Erythroblast (primary cell): Measurements from ENCODE around the gene CCL28.

Source experiments
- DNase-seq, 2 experiments: peaks; one replicate each; lab custom pipeline; 2025; lab: John Stamatoyannopoulos, UW
- GATA1 ChIP-seq: IDR thresholded peaks from 2 replicates; pipeline ENCODE4 v1.6.1; 2011; ENCODE audit warnings: low read depth, mild to moderate bottlenecking, control low read depth, low read length, moderate library complexity
- POLR2A ChIP-seq: IDR thresholded peaks from 2 replicates; pipeline ENCODE4 v1.6.1; 2011; ENCODE audit warnings: mild to moderate bottlenecking, low read length

The CCL28 gene

DNA sequence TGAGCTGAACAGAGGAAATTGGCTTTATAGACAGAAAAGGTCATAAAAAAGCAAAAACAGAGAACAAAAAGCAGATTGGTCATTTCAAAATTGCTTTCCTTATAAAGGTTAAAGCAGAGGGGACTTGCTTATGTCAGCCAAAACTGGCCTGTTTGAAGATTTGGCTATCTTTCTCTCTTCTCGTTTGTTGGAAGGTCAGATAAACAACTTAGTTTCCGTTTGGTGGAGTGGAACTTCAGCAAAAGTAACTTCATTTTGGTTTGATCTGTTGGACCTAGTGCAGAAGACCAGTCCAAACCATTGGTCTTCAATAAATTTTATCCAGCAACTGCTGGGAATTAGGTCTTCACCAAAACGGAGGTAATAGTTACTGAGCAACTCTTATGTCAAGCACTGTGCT lies 53.9 kb downstream of the CCL28 start:
- TF ChIP-seq GATA1: no peak
- no peak for TF ChIP-seq POLR2A
- DNase-seq: no peak

DNA sequence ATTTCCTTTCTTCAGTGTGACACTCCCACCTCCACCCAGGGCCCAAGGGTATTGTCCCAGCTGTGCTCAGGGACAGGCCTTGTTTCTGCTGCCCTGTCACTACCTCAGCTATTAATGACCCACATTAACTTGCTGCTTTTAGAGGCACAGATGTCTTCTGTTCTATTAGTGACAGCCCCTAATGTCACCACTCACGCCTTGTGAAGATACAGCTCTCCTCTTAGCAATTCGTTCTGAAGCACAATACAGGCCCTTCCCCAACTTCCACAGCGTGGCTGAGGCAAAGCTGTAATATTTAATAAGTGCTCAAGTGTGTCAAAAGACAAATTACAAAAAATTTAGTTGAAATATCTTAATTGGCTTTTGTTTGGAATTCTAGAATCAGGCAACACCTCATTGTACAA lies 54.3 kb downstream of the CCL28 start:
- no peak for DNase-seq

DNA sequence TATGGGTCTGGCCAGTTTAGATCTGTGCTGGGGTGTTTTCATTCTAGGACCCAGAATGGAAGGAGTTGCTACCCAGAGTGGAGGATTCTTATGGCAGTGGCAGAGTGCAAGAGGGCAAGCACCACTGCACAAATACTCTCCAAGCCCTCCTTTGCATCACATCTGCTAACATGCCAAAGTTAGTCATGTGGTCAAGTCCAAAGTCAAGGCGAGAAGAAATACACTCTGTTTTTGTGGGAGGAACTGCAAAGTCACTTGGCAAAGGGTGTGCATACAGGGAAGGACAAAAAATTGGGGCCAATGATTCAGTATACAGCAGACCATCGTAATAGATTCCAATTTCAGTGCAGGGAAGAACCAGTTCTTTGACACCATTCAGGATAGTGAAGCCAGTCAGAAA lies 55.1 kb downstream of the CCL28 start:
- TF ChIP-seq POLR2A (no peak), GATA1 (no peak)
- no peak for DNase-seq

More for the DNA sequence above, 54.3 kb downstream of the CCL28 start:
- TF ChIP-seq POLR2A: no peak
- TF ChIP-seq GATA1: no peak

DNA sequence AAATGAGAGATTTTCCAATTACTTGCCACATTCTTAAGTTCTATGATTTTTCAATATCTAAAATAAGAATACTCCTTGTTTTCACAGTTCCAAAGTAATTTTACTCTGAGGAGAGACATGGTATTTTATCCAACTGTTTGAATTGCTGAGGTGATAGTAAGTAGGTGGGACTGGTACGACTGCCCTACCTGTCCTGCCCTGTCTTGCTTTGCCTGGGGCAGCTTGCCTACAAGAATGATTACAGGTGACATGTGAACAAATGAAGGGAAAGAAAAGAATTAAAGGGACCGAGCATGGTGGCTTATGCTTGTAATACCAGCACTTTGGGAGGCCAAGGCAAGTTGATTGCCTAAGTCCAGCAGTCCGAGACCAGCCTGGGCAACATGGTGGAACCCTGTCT lies 57.4 kb downstream of the CCL28 start:
- no peak for TF ChIP-seq GATA1
- TF ChIP-seq POLR2A: no peak
- no peak for DNase-seq

DNA sequence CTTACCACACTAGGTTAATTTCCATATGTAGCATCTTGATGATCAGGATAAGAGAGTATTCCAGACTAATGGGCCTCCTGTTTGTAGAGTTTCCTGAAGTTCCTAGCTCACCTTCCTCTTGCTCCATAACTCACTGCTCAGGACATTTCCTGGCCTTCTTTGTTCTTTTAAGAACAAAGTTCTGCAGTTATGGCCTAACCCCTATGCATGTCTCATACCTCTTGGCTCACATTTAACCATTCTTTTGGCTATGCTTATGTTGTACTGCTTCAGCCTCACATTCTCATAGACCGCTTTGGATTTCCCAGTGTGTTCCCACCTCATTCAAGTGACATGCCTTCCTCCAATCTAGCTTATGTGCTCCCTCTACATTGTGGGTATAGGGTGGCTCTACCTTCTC lies 58.5 kb downstream of the CCL28 start:
- no peak for DNase-seq
- TF ChIP-seq POLR2A: no peak
- no peak for TF ChIP-seq GATA1

DNA sequence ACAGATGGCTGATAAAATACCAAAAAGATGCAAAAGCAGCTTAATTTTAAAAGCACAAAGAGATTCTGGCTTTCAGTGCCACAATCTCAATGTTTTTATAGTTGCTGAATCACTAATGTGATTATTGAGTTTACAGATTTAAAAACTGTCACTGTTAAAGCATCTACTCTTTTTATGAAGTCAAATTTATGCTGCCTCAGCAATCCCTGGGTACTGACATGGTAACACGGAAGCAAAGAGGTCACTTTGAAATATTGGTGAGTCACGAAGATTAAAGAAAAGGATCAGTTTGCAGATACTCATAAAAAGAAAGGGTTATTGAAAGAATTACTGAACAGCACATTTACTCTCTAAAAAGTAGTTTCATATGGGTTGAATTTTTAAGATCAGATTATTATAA lies 59.3 kb downstream of the CCL28 start:
- DNase-seq: peak in 1 of 2 experiments; percentile 6
- no peak for TF ChIP-seq GATA1
- no peak for TF ChIP-seq POLR2A

DNA sequence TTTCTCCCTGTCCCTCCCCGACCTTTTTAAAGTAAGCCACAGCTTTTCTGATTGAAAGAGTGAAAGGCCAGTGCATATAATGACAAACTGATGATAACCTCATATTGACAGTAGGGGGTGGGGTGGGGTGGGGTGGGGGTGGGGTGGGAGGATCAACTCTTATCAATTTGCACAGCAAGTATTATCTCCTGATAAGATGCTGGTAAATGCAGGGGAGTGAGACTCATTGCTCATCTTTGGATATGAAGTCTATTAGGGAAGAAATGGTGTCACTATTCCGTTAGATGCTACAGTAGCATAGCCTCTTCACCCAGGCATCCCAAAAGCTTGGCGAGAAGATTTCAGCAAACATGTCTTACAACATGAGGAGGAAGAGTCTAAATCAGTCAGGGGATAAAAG lies 60.1 kb downstream of the CCL28 start:
- no peak for TF ChIP-seq POLR2A
- TF ChIP-seq GATA1: no peak
- DNase-seq: peak; percentile 45 to 78

DNA sequence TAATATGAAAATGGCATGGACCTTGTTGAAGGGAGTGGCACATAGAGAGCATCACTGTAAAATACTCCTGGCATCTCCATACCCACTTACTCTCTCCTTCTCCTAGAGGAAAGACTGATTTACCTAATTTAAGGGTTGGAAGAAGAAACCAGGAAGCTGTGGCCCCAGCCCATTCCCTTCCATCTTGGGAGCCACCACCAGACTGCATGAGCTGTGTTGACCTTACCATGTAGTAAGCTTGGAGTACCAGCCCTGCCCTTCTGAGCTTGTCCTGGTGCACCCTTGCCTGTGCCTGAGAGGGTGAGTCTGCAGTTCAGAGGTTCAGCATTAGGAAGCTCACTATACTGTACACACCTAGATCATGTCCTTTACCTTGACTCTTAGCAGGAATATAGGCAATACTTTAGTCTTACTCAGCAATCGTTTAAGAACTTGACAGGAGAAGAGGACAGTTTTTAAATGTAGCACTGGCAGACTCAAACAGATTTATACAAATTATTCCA lies 63.3 kb downstream of the CCL28 start:
- no peak for DNase-seq
- TF ChIP-seq POLR2A (no peak), GATA1 (no peak)

DNA sequence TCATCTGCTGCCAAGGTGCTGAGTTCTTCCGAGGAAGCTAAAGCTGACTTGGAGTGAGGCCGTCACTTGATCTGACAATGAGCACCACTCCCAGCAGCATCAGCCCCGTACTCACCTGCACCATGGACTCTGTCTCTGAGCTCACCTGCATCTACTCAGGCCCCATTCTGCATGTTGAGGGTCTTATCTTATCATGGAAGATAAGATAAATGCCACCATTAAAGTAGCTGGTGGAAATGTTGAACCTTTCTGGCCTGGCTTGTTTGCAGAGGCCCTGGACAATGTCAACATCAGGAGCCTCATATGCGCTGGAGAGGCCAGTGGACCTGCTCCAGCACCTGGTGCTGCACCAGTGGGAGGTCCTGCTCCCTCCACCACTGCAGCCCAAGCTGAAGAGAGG lies 64.0 kb downstream of the CCL28 start:
- TF ChIP-seq GATA1 (no peak), POLR2A (no peak)
- DNase-seq: no peak

DNA sequence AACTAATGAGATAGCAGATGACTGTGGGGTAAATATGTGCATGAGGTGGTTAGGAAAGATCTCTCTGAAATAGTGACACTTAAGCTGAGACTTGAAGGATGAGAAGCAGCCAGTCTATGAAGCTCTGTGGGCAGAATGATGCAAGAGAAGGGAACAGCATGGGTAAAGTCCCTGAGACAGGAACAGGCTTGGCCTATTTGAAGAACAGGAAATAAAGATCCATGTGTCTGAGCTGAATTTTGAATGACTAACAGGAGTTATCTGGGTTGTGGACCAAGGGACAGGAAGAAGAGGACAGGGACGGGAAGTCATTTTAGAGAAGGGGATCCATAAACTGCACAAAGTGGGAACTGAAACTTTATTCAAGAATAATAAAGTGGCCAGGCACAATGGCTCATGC lies 73.3 kb downstream of the CCL28 start:
- no peak for DNase-seq
- TF ChIP-seq POLR2A: no peak
- TF ChIP-seq GATA1: no peak

DNA sequence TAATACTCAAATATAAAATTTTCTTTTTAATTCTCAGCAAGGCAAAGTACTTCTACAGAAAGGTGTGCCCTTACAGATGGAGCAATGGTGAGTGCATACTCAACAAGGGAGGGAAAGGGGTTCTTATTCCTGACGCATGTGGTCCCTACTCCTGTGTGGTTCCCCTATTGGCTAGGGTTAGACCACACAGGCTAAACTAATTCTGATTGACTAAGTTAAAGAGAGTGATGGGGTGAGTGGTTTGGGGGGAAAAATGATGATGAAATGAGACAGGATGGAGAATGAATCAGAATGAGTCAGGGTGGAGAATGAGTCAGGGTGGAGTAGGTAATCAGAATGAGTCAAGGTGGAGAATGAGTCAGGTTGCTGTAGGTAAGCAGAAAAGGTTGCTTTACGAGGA lies 76.0 kb downstream of the CCL28 start:
- TF ChIP-seq GATA1 (no peak), POLR2A (no peak)
- DNase-seq: no peak

DNA sequence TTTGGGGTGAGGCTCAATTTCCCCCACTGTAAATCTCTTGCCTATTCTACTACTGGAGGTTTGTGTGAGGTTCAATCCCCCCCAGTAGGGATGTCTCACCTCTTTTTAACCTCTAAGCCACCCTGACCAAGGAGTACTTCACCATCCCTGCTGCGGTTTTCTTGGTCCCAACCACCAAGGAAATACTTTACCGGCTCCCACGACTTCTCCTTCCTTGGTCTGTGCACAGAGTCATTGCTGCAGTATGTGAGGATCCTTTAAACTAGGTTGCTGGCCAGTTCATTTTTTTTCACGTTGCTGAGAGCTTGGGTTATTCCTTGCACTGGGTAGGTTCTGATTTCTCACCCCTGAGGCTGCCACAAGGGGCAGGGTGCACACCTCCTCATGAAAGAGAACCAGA lies 76.5 kb downstream of the CCL28 start:
- TF ChIP-seq GATA1 (no peak), POLR2A (no peak)
- no peak for DNase-seq

DNA sequence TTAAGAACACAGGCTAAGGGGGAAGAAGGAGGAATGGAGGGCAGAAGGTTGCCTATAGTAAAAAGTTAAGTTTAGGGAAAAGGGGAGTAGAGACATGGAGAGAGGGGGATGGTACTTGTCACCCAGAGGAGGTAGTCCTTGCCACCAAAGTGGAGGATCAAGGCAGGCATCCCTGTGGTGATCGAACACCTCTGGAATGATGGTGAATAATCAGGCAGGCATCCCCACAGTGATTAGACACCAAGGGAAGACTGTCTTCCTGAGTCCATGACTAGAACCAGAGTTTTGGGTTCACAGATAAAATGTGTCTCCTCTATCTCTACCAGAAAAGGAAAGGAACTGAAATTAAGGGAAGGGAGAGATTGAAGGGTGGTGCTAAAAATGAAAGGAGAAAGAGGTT lies 79.8 kb downstream of the CCL28 start:
- TF ChIP-seq POLR2A (no peak), GATA1 (no peak)
- no peak for DNase-seq
